Glomerular endothelial cell (primary cell): ENCODE data around the gene RAB3B. TPM values are rescaled to one million over a fixed set of nuclear protein-coding genes. Genes with fewer than 3 reads are reported as not detected.
"Not testable (repeated sequence)": the region's sequence is repeated elsewhere in the genome, so short reads cannot be mapped to it uniquely, and the experiment has no call there.

ENCODE experiments used
- DNase-seq: peaks from one replicate; pipeline ENCODE4 v3.0.0-alpha.2; 2011; ENCODE audit warnings: low read depth, low spot score; ENCODE audit errors: extremely low read depth
- total RNA-seq: library from RNA; depleted of rRNA; stranded (reverse); fragments of >200 nt; gene quantifications from 2 replicates; pipeline ENCODE4 v1.2.3, GENCODE V29; 2015

RAB3B gene
- 10.2 and 11.4 TPM in 2 replicates for total RNA-seq

GRCh38 chr1:51990478-51990965 is at the start of gene RAB3B:
Gene RAB3B (minus strand): TSS chr1:51990700. CDS start chr1:51977117, 13,583 bp downstream.
- no peak for DNase-seq

GRCh38 chr1:52037909-52038308 is 47.4 kb upstream of the RAB3B start:
- no peak for DNase-seq

GRCh38 chr1:52037402-52037814 is 46.9 kb upstream of the RAB3B start:
- DNase-seq: no peak

- DNase-seq: no peak
Measured at GRCh38 chr1:52034050-52034384, 43.5 kb upstream of the RAB3B start.

- peak; percentile 77 for DNase-seq
Measured at GRCh38 chr1:52033190-52034049, 42.9 kb upstream of the RAB3B start, which contains the start of gene KTI12. Gene KTI12 (minus strand): TSS chr1:52033810. CDS start chr1:52033761, 49 bp downstream.

- no peak for DNase-seq
Measured at GRCh38 chr1:52032785-52033131, 42.3 kb upstream of the RAB3B start.

- no peak for DNase-seq
Measured at GRCh38 chr1:52032124-52032784, 41.8 kb upstream of the RAB3B start.

GRCh38 chr1:52028839-52029238 is 38.3 kb upstream of the RAB3B start:
- not testable (repeated sequence) for DNase-seq

- DNase-seq: no peak
Measured at GRCh38 chr1:52028328-52028727, 37.8 kb upstream of the RAB3B start.

GRCh38 chr1:52026278-52026677 is 35.8 kb upstream of the RAB3B start:
- no peak for DNase-seq

GRCh38 chr1:52022133-52022532 is 31.6 kb upstream of the RAB3B start:
- DNase-seq: peak; percentile 50

GRCh38 chr1:52008071-52008809 is 17.7 kb upstream of the RAB3B start:
- no peak for DNase-seq

- no peak for DNase-seq
Measured at GRCh38 chr1:52007215-52008002, 16.9 kb upstream of the RAB3B start.

GRCh38 chr1:52006081-52006553 is 15.6 kb upstream of the RAB3B start:
- DNase-seq: not testable (repeated sequence)

- DNase-seq: not testable (repeated sequence)
Measured at GRCh38 chr1:52005548-52005947, 15.0 kb upstream of the RAB3B start.

GRCh38 chr1:52003877-52004276 is 13.4 kb upstream of the RAB3B start:
- DNase-seq: no peak

- peak; percentile 93 for DNase-seq
Measured at GRCh38 chr1:52002038-52002917, 11.8 kb upstream of the RAB3B start.

GRCh38 chr1:51998701-51999100 is 8.2 kb upstream of the RAB3B start:
- no peak for DNase-seq

GRCh38 chr1:51997974-51998382 is 7.5 kb upstream of the RAB3B start:
- DNase-seq: no peak
